GM12892 (cell line): ENCODE results near the gene PROM2.
"Not testable (repeated sequence)": the region's sequence is repeated elsewhere in the genome, so short reads cannot be mapped to it uniquely, and the experiment has no call there.

Experiments used
- DNase-seq: peaks from one replicate; pipeline ENCODE4 v3.0.0; 2011; ENCODE audit not compliant: insufficient read length
- FAIRE-seq: peaks from 2 replicates; lab custom pipeline; 2011; peaks lifted over from hg19 to GRCh38; lab: Jason Lieb, UNC
- POLR2A ChIP-seq: IDR thresholded peaks from 2 replicates; pipeline ENCODE4 v1.6.1; 2011; ENCODE audit warnings: low read depth, low read length, control low read depth
- POLR2AphosphoS5 ChIP-seq: IDR thresholded peaks from 2 replicates; pipeline ENCODE4 v1.6.1; 2011; ENCODE audit warnings: low read depth, low read length, control low read depth
- TAF1 ChIP-seq: IDR thresholded peaks from 2 replicates; pipeline ENCODE4 v1.6.1; 2011; ENCODE audit warnings: low read depth, mild to moderate bottlenecking, control low read depth, low read length, borderline replicate concordance

PROM2 gene

GRCh38 chr2:95260028-95261023, 13.9 kb upstream of the PROM2 start:
- DNase-seq = no peak
- TF ChIP-seq TAF1 (no peak), POLR2AphosphoS5 (no peak), POLR2A (no peak)
- no peak for FAIRE-seq

GRCh38 chr2:95261602-95262001, 12.6 kb upstream of the PROM2 start:
- DNase-seq (no peak), FAIRE-seq (no peak)
- TF ChIP-seq TAF1 (no peak), POLR2AphosphoS5 (no peak), POLR2A (no peak)

GRCh38 chr2:95262896-95263542, 11.2 kb upstream of the PROM2 start:
- no peak for DNase-seq
- no peak for TF ChIP-seq TAF1
- FAIRE-seq = no peak

GRCh38 chr2:95264624-95265023, 9.6 kb upstream of the PROM2 start:
- FAIRE-seq (no peak), DNase-seq (no peak)
- TF ChIP-seq POLR2AphosphoS5 = no peak
- no peak for TF ChIP-seq TAF1
- TF ChIP-seq POLR2A = no peak

GRCh38 chr2:95265182-95265581, 9.1 kb upstream of the PROM2 start:
- FAIRE-seq = no peak
- no peak for DNase-seq
- TF ChIP-seq TAF1 (no peak), POLR2A (no peak), POLR2AphosphoS5 (no peak)

- no peak for FAIRE-seq
- DNase-seq = no peak
- TF ChIP-seq POLR2AphosphoS5 (no peak), POLR2A (no peak), TAF1 (no peak)
These were observed 7.3 kb upstream of the PROM2 start for GRCh38 chr2:95266781-95267430.

- TF ChIP-seq POLR2A = no peak
- TF ChIP-seq TAF1 = no peak
- no peak for TF ChIP-seq POLR2AphosphoS5
- no peak for FAIRE-seq
- no peak for DNase-seq
These were observed 6.6 kb upstream of the PROM2 start for GRCh38 chr2:95267458-95268210.

- DNase-seq = no peak
- no peak for FAIRE-seq
- TF ChIP-seq POLR2AphosphoS5 = no peak
These were observed 5.8 kb upstream of the PROM2 start for GRCh38 chr2:95268211-95269035.

GRCh38 chr2:95269036-95269680, 5.1 kb upstream of the PROM2 start:
- FAIRE-seq = no peak
- no peak for DNase-seq
- TF ChIP-seq POLR2A = no peak
- TF ChIP-seq TAF1 = no peak
- TF ChIP-seq POLR2AphosphoS5 = no peak

GRCh38 chr2:95269745-95270144, 4.5 kb upstream of the PROM2 start:
- not testable (repeated sequence) for FAIRE-seq, DNase-seq
